Measurements from ENCODE around the gene SIGLEC1. TPM values are rescaled to one million over a fixed set of nuclear protein-coding genes. Genes with fewer than 3 reads are reported as not detected.

The SIGLEC1 gene
- polyA plus RNA-seq, 3 donors from 2014 or later = 0.13 TPM; not detected in 2

- Mint-ChIP-seq H3K4me1 (no peaks in the 10 kb centered on the region), H3K9me3 (no peaks in the 10 kb centered on the region), H3K4me3 (no peak overlapping the region), H3K36me3 (peaks cover 0 to 4% (median 0%) of the 10 kb centered on the region in 3 donors), H3K27ac (no peak overlapping the region), H3K27me3 (ENCODE audit: low read depth in 3 of 3) (peaks cover 11 to 19% (median 16%) of the 10 kb centered on the region in 3 donors)
- DNase-seq = no peak
Measured at GRCh38 chr20:3729378-3729777, 17.0 kb upstream of the SIGLEC1 start.

DNA sequence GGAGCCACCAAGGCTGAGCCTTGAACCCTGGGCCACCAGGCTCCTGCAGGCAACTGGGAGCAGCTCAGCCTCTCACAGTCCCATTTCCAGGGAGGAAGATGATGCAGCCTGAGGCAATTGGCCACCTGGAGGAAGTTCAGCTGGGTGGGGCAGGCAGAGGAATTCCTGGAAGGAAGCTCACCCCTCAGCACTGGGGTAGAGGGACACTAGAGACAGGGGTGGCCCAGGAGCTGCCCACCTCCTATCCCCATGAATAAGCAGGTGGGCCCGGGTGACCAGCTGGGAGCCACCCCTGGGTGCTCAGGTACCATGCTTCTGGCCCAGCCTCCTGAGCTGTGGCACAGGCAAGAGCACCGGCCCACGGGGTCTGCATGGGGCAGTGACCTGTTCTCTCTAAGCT, 16.5 kb upstream of the SIGLEC1 start:
- no peaks in the 10 kb centered on the region for H3K9me3 Mint-ChIP-seq
- no peaks in the 10 kb centered on the region for H3K4me1 Mint-ChIP-seq
- no peak overlapping the region for H3K4me3 Mint-ChIP-seq
- no peak overlapping the region for H3K27ac Mint-ChIP-seq
- H3K36me3 Mint-ChIP-seq = peaks cover 0 to 4% (median 0%) of the 10 kb centered on the region in 3 donors
- DNase-seq = no peak
- peaks cover 13 to 19% (median 16%) of the 10 kb centered on the region in 3 donors for H3K27me3 Mint-ChIP-seq (ENCODE audit: low read depth in 3 of 3)

DNA sequence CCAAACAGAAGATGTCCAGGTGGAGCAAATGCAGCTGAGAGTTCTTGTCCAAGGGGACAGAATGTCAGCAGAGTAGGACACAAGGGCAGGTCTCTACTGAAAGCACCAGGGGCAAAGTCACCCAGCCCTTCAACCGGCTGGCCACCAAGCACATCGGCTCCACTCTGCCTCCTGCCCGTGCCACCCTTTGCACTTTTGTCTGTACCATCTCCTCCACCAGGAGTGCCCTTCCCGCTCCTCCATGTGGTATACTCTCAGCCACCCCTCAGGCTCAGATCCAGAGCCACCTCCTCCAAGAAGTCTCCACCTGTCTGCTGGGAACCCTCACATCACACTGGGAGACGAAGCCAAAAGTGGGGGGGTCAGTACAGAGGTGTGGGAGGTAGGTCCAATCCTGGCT, 16.0 kb upstream of the SIGLEC1 start:
- DNase-seq = no peak
- Mint-ChIP-seq H3K9me3 (no peaks in the 10 kb centered on the region), H3K4me3 (no peak overlapping the region), H3K36me3 (peaks cover 0 to 4% (median 0%) of the 10 kb centered on the region in 3 donors), H3K27me3 (ENCODE audit: low read depth in 3 of 3) (peaks cover 12 to 16% (median 16%) of the 10 kb centered on the region in 3 donors), H3K4me1 (no peaks in the 10 kb centered on the region), H3K27ac (no peak overlapping the region)

DNA sequence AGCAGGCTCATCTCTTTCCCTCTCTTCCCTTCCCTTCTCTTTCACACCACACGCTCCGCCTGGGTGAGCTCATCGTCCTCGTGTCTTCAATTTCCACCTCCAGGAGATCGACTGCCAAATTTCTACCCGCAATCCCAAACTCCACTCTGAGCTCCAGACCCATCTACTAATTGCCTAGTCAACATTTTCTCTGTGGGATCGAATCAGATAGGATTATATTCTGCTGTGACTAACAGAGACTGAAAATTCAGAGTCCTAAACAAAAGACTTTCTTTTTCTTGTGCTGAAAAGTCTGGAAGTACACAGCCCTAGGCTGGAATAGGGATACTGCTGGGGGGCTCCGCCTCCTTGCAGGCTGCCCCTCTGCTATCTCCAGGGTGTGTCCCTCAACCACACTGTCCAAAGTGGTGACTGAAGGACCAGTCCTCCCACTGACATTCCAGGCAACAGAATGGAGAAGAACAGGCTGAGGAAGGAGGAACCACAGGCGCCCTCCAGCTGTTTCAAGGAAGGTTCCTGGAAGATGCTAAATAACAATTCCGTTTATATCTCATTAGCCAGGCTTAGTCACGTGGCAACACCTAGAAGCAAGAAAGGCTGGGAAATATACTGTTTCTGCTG, 15.1 kb upstream of the SIGLEC1 start:
- Mint-ChIP-seq H3K27me3 (ENCODE audit: low read depth in 3 of 3) (peaks cover 12 to 16% (median 13%) of the 10 kb centered on the region in 3 donors), H3K9me3 (no peaks in the 10 kb centered on the region), H3K36me3 (peaks cover 0 to 4% (median 0%) of the 10 kb centered on the region in 3 donors), H3K4me3 (no peak overlapping the region), H3K27ac (no peak overlapping the region), H3K4me1 (no peaks in the 10 kb centered on the region)
- no peak for DNase-seq

DNA sequence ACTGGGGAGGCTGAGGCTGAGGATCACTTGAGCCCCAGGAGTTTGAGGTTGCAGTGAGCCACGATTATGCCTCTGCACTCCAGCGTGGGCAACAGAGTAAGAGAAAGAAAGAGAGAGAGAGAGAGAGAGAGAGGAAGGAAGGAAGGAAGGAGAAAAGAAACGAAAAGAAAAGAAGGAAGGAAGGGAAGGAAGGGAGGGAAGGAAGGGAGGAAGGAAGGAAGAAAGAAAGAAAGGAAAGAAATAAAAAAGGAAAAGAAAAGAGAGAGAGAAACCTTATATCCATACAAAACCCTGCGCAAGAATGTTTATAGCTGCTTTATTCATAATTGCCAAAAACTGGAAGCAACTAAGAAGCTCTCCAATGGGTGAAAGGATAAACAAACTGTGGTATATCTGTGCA, 12.0 kb upstream of the SIGLEC1 start:
- peaks cover 4 to 16% (median 15%) of the 10 kb centered on the region in 3 donors for H3K27me3 Mint-ChIP-seq (ENCODE audit: low read depth in 3 of 3)
- peaks cover 0 to 4% of the 10 kb centered on the region in 2 donors for H3K4me1 Mint-ChIP-seq
- H3K9me3 Mint-ChIP-seq = no peaks in the 10 kb centered on the region
- H3K4me3 Mint-ChIP-seq = no peak overlapping the region
- DNase-seq = no peak
- H3K36me3 Mint-ChIP-seq = no peaks in the 10 kb centered on the region
- H3K27ac Mint-ChIP-seq = no peak overlapping the region

GRCh38 chr20:3723284-3723683, 10.9 kb upstream of the SIGLEC1 start:
- peaks cover 0 to 4% of the 10 kb centered on the region in 2 donors for H3K4me1 Mint-ChIP-seq
- peaks cover 6 to 15% (median 15%) of the 10 kb centered on the region in 3 donors for H3K27me3 Mint-ChIP-seq (ENCODE audit: low read depth in 3 of 3)
- no peaks in the 10 kb centered on the region for H3K36me3 Mint-ChIP-seq
- H3K9me3 Mint-ChIP-seq = no peaks in the 10 kb centered on the region
- DNase-seq = no peak
- no peak overlapping the region for H3K27ac Mint-ChIP-seq
- no peak overlapping the region for H3K4me3 Mint-ChIP-seq

DNA sequence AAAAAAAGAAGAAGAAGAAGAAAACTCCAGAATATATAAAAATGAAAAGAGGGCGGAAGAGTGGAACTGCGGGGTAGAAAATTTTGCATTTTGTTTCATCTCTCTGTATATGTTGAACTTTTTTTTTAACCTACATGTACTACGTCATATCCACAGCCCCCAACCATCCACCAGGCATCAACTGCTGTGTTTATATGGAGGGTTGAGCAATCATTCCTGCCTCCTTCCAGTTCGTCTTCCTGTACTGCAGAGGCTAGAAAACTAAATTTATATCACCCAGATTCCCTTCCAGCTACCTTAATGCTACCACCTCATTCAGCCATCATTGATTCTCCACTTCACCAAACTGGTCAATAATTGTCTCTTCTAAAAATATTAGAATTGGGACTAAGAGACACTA, 9.5 kb upstream of the SIGLEC1 start:
- Mint-ChIP-seq H3K4me3 (no peak overlapping the region), H3K27ac (no peak overlapping the region), H3K4me1 (peaks cover 0 to 4% of the 10 kb centered on the region in 2 donors), H3K9me3 (no peaks in the 10 kb centered on the region), H3K36me3 (no peaks in the 10 kb centered on the region), H3K27me3 (ENCODE audit: low read depth in 3 of 3) (peaks cover 6 to 18% (median 7%) of the 10 kb centered on the region in 3 donors)
- DNase-seq = no peak

DNA sequence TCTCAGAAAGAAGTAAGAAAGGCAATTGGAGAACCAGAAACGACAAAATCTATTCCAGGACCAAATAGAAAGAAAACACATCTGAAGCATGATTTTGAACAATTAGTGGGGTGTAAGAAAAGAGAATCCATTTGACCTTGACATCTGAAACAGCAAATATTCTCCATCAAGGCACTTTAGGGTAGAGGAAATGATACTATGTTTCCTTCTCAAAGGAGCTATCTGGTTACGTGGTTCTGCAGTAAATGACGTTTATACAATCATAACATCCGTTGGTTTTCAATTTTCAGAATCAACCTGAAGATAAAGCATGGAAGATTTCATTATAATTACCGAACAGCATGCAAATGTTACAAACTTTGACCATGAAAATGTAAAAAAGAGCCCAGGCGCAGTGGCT, 8.2 kb upstream of the SIGLEC1 start:
- DNase-seq = no peak
- Mint-ChIP-seq H3K27ac (no peak overlapping the region), H3K36me3 (no peaks in the 10 kb centered on the region), H3K4me3 (no peak overlapping the region), H3K27me3 (ENCODE audit: low read depth in 3 of 3) (peaks cover 5 to 14% (median 7%) of the 10 kb centered on the region in 3 donors), H3K9me3 (no peaks in the 10 kb centered on the region), H3K4me1 (peaks cover 0 to 4% of the 10 kb centered on the region in 2 donors)

DNA sequence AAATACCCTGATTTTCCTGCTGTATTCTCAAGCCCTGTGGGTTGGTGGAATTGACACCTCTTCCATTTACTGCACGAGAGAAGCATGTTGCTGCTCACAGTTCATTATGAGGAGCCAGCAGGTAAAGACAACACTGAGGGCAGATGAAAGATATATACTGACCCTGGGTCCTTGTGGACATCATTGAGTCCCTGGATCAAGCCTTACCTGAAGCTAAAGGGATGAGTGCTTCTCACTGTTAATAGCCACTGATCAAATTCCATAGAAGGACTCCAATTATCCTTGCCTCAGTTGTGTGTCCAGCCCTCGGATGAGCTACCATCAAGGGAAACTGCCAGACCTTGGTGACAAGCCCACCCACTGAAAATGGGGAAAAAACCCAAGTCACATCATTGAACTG, 7.7 kb upstream of the SIGLEC1 start:
- no peak for DNase-seq
- H3K4me3 Mint-ChIP-seq = no peak overlapping the region
- no peaks in the 10 kb centered on the region for H3K9me3 Mint-ChIP-seq
- no peak overlapping the region for H3K27ac Mint-ChIP-seq
- peaks cover 0 to 4% of the 10 kb centered on the region in 2 donors for H3K4me1 Mint-ChIP-seq
- peaks cover 5 to 14% (median 7%) of the 10 kb centered on the region in 3 donors for H3K27me3 Mint-ChIP-seq (ENCODE audit: low read depth in 3 of 3)
- H3K36me3 Mint-ChIP-seq = no peaks in the 10 kb centered on the region

- DNase-seq = no peak
- Mint-ChIP-seq H3K4me1 (peaks cover 0 to 4% of the 10 kb centered on the region in 2 donors), H3K27me3 (ENCODE audit: low read depth in 3 of 3) (peaks cover 4 to 14% (median 7%) of the 10 kb centered on the region in 3 donors), H3K27ac (no peak overlapping the region), H3K4me3 (no peak overlapping the region), H3K9me3 (no peaks in the 10 kb centered on the region), H3K36me3 (no peaks in the 10 kb centered on the region)
Measured at GRCh38 chr20:3719046-3719445, 6.6 kb upstream of the SIGLEC1 start.

DNA sequence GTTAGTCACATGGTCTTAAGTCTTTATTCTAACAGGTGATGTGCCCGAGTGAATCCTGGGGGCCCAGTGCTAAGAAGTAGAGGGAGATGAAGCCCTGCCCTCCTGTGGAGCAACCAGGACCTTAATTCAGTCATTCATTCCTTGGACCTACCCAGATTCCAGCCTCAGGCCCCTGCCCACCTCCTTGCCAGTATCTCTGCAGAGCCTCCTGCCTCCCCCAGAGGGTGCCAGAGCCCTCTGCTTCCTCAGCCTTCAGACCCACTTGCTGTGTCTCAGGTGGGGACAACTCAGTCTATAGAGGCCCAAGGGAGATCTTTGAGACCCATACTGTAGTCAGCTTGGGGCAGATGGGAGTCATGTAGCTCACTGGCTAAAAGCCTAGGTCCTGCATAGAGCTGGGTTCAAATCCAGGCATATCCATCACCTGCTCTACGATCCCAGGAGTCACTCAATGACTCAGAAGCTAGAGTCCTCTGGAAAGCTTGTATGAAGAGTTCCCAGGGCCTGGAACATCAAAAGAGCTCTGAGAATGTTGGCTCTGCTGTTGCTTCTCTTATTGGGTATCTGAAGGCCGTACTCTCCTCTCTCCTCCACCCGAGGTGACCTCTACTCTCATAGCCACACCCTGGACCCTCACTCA, 3.9 kb upstream of the SIGLEC1 start:
- Mint-ChIP-seq H3K27ac (no peak overlapping the region), H3K9me3 (peaks cover 0 to 2% (median 0%) of the 10 kb centered on the region in 6 donors), H3K27me3 (ENCODE audit: low read depth in 3 of 3) (peaks cover 4 to 12% (median 5%) of the 10 kb centered on the region in 3 donors), H3K4me3 (no peak overlapping the region), H3K4me1 (peaks cover 0 to 4% of the 10 kb centered on the region in 2 donors), H3K36me3 (no peaks in the 10 kb centered on the region)
- DNase-seq = peak in 2 of 3 donors; percentile 11 to 16

GRCh38 chr20:3714092-3714491, 1.7 kb upstream of the SIGLEC1 start:
- H3K27ac Mint-ChIP-seq = no peak overlapping the region
- H3K9me3 Mint-ChIP-seq = peaks cover 0 to 2% (median 0%) of the 10 kb centered on the region in 6 donors
- H3K36me3 Mint-ChIP-seq = no peaks in the 10 kb centered on the region
- no peaks in the 10 kb centered on the region for H3K4me1 Mint-ChIP-seq
- H3K27me3 Mint-ChIP-seq (ENCODE audit: low read depth in 3 of 3) = peaks cover 2 to 5% (median 5%) of the 10 kb centered on the region in 3 donors
- no peak overlapping the region for H3K4me3 Mint-ChIP-seq
- DNase-seq = no peak

DNA sequence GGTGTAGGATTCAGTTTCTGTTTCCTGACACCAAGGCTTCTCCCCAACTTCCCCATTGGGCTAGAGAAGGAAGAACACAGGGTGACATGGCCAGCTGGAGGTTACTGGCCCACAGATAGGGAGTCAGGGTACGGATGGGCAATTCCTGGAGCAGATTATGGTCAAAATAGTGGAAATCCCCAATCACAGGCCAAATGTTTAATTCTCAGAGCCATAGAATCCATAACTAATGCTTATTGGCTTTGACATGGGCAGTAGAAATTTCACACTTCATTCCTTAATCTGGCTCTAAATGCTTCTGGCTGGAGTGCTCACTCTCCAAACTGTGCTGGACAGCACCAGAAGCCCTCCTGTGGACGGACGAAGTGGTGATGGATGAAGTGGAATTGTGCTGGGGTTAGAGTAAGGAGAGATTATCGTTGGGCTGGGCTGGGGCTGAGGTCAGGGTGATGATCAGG, 887 bp downstream of the SIGLEC1 start:
- Mint-ChIP-seq H3K27ac (no peak overlapping the region), H3K27me3 (ENCODE audit: low read depth in 3 of 3) (peaks cover 0 to 4% (median 2%) of the 10 kb centered on the region in 3 donors), H3K4me1 (no peaks in the 10 kb centered on the region), H3K9me3 (peaks cover 0 to 2% (median 0%) of the 10 kb centered on the region in 6 donors), H3K36me3 (no peaks in the 10 kb centered on the region), H3K4me3 (no peak overlapping the region)
- DNase-seq = no peak

- no peak overlapping the region for H3K4me3 Mint-ChIP-seq
- H3K36me3 Mint-ChIP-seq = no peaks in the 10 kb centered on the region
- H3K9me3 Mint-ChIP-seq = peaks cover 0 to 2% (median 0%) of the 10 kb centered on the region in 6 donors
- H3K4me1 Mint-ChIP-seq = no peaks in the 10 kb centered on the region
- DNase-seq = peak; percentile 50 to 64 (median 61)
- H3K27ac Mint-ChIP-seq = no peak overlapping the region
- peaks cover 0 to 4% (median 2%) of the 10 kb centered on the region in 3 donors for H3K27me3 Mint-ChIP-seq (ENCODE audit: low read depth in 3 of 3)
Measured at GRCh38 chr20:3710703-3711483, 1.5 kb downstream of the SIGLEC1 start.
